Heart left ventricle (tissue), 13 donors: Measurements from ENCODE around the gene SRRM5.

ENCODE experiments used
- CTCF ChIP-seq, 12 donors: fragments of 200-600 bp; sonication (generic) in 4 of 12; IDR thresholded peaks; one replicate each; pipeline versions ENCODE4 v1.5.0 to v1.8.0; 2018 to 2022; ENCODE audit warnings: antibody characterized with exemption in 12 of 12, mild to moderate bottlenecking in 5 of 12
- POLR2A ChIP-seq, 2 donors: fragments of 450-650 bp; IDR thresholded peaks; one replicate each; pipeline ENCODE4 v1.6.1; 2017; ENCODE audit warnings: antibody characterized with exemption in 2 of 2, mild to moderate bottlenecking in 2 of 2, moderate library complexity in 2 of 2
- donor health status: ischemic (EF 13 %, LVEDD 7.1; RV severe dilation, severe dysfunction).
- donor health status: DM: no; HTN: yes; CAD: no.
- donor health status: DM: no; HTN: no; CAD: no.
- donor health status: ischemic (EF 25% LVEDD 6.9; RV normal size, moderate dysfunction).
- donor health status: ischemic (EF 25% LVEDD 5.7; RV mildly dilated, moderate dysfunction).
- donor health status: ischemic (EF 35%, LVEDD 5.7; RV mildly dilated, moderate dysfunction).
- donor health status: nonischemic (EF 11% LVEDD 7.7; RV severe dilation, severe dysfunction).
- donor health status: DM: yes; HTN: yes; CAD: no.
- donor health status: PGD.
- donor health status: ischemic (EF 29% LVEDD 5.4; RV normal size, mild dysfunction).
- donor health status: nonischemic (EF 23%, LVEDD 6.1; RV moderate dilation, normal function).

GRCh38 chr19:43606569-43607229 is 5.2 kb upstream of the SRRM5 start:
- TF ChIP-seq CTCF (IDR thresholded peaks at IDR 0.05) (no peak), POLR2A (IDR thresholded peaks at IDR 0.05) (no peak)
